Effector CD4-positive, alpha-beta T cell (primary cell): Measurements from ENCODE around the gene NUDT14.

ENCODE experiments used
- DNase-seq: peaks from one replicate; pipeline ENCODE4 v3.0.0-alpha.2; 2020

The NUDT14 gene

GRCh38 chr14:105211758-105212089 is 30.6 kb upstream of the NUDT14 start:
- no peak for DNase-seq

- DNase-seq = no peak
These were observed 30.1 kb upstream of the NUDT14 start for GRCh38 chr14:105211086-105211757.

- no peak for DNase-seq
These were observed 29.3 kb upstream of the NUDT14 start for GRCh38 chr14:105210266-105211025.

GRCh38 chr14:105209646-105210045 is 28.5 kb upstream of the NUDT14 start:
- DNase-seq = no peak

- DNase-seq = no peak
These were observed 28.0 kb upstream of the NUDT14 start for GRCh38 chr14:105209091-105209490.

- no peak for DNase-seq
These were observed 27.6 kb upstream of the NUDT14 start for GRCh38 chr14:105208738-105209075.

GRCh38 chr14:105207996-105208737 is 27.1 kb upstream of the NUDT14 start:
- no peak for DNase-seq

GRCh38 chr14:105207460-105207901 is 26.4 kb upstream of the NUDT14 start:
- DNase-seq = no peak

GRCh38 chr14:105206873-105207272 is 25.8 kb upstream of the NUDT14 start:
- DNase-seq = no peak

- no peak for DNase-seq
These were observed 24.6 kb upstream of the NUDT14 start for GRCh38 chr14:105205673-105206208.

GRCh38 chr14:105204931-105205672 is 24.0 kb upstream of the NUDT14 start:
- DNase-seq = no peak

- no peak for DNase-seq
These were observed 23.3 kb upstream of the NUDT14 start for GRCh38 chr14:105204206-105204930.

GRCh38 chr14:105203701-105204100 is 22.6 kb upstream of the NUDT14 start:
- DNase-seq = no peak

- peak; percentile 54 for DNase-seq
These were observed 22.0 kb upstream of the NUDT14 start for GRCh38 chr14:105203057-105203531.

- no peak for DNase-seq
These were observed 20.9 kb upstream of the NUDT14 start for GRCh38 chr14:105201925-105202513.

GRCh38 chr14:105201156-105201924 is 20.2 kb upstream of the NUDT14 start:
- no peak for DNase-seq

- no peak for DNase-seq
These were observed 19.5 kb upstream of the NUDT14 start for GRCh38 chr14:105200641-105201040.

GRCh38 chr14:105200074-105200473 is 19.0 kb upstream of the NUDT14 start:
- no peak for DNase-seq

GRCh38 chr14:105199093-105199492 is 18.0 kb upstream of the NUDT14 start:
- DNase-seq = no peak

GRCh38 chr14:105198588-105198987 is 17.5 kb upstream of the NUDT14 start:
- no peak for DNase-seq

GRCh38 chr14:105197211-105197641 is 16.1 kb upstream of the NUDT14 start:
- no peak for DNase-seq
